Anterior cingulate cortex (tissue), 58 donors: Measurements from ENCODE around the gene TMEM135.

ENCODE experiments used
- DNase-seq, 58 donors: peaks; one replicate each; lab custom pipeline; 2025; lab: John Stamatoyannopoulos, UW

TMEM135 gene

DNA sequence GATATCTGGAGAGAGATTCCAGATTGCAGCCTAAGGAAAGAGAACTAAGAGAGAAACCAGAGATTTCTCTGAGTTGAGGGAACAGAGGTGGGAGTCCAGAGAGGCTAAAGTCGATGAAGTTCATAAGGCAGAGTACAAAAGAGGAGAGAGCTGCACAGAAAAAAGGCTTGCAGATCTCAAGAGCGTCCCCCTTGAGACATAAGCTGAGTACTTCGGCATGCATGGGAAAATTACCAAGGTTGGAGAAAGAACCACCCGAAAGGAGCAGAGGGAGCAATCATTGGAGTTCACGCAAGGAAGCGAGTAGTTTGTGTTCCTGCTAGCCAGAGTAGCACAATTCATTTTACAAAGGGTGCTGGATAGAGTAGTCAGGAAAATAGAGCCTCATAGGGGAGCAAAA, 293.5 kb downstream of the TMEM135 start:
- DNase-seq: no peak

DNA sequence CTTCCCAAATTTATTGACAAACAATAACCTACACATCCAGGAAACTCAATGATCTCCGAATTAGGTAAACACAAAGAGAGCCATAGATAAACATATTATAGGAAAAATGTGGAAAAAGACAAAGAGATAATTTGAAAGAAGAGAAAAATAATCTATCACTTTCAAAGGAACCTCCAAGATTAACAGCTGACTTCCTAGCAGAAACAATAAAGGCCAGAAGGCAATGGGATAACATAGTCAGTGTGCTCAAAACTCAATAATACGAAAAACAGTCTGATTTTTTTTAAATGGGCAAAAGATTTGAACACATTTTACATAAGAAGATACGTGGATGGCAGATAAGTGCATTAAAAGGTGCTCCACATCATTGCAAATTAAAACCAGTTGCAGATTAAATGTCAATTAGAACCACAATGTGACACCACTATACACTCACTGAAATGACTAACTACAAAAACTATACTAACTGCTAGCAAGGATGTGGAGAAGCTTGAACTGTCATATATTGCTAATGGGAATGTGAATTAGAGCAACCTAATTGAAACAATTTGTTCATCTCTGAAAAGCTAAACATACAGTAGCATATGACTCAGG, 300.4 kb downstream of the TMEM135 start:
- DNase-seq: no peak

DNA sequence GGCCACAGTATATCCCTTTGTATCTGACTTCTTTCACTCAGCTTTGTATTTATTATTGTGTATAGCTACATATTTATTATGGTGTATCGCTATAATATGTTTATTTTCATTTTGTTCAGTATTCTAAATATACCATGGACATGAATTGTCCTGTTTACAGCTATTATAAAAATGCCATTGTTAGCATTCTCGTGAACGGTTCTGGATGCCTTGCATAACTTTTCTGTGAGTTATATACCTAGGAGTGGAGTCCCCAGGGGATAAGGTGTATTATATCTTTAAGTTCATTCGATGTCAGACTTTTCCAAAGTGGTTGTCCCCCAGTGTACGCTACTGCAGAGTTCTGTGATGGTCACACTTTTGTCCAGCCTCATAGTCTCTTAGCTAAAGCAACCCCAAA, 301.7 kb downstream of the TMEM135 start:
- no peak for DNase-seq

DNA sequence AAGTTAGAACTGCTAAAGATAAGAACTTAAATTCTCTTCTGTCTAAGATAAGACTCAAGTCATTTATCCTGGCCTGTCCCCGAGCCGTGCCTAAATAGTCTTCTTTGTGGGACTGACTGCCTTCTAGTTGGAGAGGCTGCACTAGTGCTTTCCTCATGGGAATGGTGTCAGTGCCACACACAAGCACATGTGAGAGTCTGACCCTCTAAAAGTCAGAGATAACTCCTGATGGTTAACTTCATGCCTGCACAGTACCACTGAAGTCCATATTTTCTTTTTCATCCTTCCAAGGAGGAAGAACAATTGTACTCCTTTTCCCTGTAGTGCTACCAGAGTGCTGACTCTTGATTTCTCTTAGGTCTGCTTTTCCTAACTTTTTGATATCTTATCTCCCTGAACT, 309.7 kb downstream of the TMEM135 start:
- no peak for DNase-seq

DNA sequence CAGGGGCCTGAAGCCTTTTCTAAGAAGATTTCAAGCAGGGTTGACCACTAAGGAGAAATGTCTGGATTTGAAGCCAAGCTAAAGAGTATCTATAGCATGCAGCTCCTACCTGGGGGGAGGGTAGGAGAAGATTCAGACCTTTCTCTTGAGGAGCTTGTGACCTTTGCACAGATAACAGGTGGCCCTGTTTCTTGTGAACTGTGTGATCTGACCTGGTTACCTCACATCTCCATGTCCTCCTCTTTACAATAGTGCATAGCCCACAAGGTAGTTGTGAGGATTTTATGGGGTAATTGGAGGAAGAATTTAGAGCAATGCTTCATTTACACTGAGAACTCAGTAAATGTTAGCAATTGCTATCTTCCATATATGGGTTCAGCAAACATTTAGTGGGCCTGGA, 310.1 kb downstream of the TMEM135 start:
- DNase-seq: no peak

DNA sequence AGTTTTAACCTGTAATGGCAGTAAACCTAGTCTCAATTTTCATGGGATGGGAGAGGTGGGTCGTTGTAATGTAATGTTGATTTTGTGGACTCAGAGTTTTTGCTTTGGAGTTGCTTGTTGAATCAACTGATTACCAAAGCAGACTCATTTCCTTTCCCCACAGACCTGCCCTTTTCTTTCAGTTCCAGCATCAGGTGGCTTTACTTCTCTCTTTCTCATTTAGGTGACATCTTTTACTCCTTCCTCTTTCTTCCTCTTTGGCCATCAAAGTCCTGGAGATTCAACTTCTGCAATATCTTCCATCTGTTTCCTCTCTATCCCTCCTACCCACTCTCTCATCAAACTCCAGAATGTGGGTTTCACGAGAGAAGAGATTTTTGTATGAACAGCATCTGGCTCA, 313.9 kb downstream of the TMEM135 start:
- DNase-seq: no peak

DNA sequence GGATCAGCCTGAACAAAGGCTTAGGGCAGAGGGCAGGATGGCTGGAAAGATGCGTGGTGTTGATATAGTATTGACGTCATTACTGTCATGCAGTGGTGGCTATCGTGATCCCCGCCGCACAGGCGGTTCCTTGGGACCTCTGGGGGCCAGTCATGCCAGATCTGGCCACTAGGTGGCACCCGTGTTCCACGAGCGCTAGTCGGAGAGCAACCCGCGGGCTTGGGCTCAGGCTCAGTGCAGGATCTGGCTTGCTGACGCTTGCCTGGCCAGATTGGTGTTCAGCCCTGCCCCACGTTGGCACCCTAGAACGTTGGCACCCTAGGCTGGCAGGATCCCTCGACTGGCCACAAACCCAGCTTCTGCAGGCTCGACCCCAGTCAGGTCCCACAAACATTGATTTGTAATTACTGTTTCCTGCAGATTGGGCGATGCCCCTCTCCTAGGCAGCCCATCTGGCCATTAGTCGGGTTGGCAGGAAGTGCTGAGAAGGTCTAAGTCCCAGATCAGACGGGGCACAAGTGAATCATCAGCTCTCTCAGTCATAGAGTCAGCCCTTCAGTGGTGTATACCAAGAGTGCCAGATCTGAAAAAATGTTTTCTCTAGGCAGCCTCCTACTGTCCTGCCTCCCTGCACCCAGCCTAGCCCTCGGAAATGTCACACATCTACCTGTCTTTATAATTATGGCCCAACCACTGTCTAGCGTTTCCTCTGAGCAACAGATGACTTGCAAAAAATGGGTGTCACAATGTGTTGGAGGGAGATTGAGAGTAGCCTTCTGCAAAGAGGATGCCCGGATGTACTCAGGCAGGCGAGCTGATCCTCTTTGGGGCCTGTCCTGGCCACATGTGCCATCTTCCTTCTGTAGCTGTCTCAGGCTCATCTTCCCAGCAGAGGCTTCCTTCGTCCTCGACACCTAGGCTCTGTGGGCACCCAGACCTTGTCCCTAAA, 315.3 kb downstream of the TMEM135 start:
- DNase-seq: peak in 56 of 58 donors; percentile 21 to 90 (median 68)

DNA sequence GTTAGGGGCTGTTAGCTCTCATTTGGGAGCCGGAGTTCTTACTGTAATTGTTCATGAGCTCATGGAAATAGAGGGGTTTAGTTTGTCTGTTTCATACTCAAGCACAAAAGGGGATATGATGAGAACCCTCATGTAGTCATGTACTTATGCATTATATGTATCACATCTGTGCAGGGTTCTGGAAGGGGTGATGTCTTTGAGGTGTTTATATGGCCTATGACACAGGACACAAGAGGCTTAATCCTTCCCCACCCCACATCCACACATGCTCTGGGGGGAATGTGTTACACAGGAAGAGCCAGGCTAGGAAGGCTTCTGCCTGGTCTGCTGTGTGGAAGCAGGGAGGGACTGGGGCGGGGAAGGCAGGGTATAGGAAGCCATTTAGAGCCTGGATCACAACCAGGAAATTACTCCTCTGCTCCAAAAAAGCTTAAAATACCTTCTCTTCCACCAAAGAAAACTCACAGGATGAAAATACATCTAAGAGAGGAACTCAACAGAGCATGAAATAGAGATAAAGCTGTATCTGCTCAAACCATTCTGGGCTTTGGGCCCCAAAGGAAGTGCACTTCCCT, 316.1 kb downstream of the TMEM135 start:
- DNase-seq: peak in 3 of 58 donors; percentile 4 to 36 (median 10)

DNA sequence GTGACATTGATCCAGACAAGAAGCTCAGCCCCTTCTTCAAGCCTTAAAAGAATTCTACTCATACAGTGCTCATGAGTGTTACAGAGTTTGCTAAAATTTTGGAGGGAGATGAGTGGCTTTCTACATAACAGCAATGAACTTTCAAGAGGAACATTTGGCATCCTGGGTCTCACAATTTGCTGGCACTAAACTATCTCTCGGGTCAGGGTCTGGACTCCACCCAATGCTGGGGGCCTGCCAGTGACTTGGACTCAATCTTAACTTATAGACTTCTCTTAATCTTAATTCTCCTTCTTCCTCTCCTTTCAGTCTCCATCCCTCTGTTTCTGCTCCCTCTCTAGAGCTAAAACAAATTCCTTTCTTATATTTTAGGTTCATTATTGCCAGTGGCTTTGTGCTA, 317.9 kb downstream of the TMEM135 start:
- no peak for DNase-seq

DNA sequence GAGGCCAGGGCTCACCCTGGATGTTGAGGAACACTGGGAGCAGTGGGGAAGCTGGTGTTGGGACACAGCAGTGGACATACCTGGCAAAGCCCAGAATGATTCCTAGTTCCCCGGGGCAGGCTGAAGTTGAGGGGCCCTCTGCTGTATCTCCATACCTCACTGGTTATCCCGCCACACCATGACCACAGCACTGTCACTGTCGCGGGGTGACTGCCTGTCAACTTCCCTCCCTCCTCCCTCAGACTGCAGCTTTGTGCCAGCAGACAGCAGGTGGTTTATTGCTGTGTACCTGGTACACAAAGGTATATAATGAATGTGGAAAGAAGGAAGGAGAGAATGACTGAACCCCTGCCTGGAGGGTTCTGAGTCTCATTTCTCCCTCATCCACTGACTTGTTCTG, 318.7 kb downstream of the TMEM135 start:
- no peak for DNase-seq

DNA sequence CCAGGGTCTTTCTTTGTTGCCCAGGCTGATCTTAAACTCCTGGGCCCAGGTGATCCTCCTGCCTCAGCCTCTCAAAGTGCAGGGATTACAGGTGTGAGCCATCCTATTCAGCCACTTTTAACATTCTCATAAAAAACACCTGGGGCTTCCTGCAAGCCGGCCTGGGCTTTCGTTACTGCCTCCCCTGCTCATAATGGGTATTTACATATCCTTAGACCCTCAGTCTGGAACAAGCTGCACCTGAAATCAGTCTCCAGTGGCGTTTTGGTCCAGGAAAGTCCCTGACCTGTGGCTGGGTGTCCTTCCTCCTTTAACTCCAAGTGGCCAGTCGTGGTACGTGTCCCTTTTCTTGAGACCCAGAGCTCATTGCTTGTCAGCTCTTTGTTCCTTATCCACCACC, 320.7 kb downstream of the TMEM135 start:
- DNase-seq: no peak

DNA sequence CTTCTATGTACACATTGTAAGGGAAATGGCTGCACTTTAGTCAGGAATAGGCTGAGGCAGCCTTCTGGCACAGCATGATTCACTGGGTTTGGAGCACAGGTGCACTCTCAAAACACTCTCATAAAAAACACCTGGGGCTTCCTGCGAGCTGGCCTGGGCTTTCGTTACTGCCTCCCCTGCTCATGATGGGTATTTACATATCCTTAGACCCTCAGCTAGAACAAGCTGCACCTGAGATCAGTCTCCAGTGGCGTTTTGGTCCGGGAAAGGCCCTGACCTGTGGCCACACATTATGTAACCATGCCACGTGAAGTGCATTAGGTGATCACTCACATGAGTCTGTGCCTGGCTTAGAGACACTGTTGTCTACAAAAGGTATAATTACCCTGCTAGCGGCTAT, 321.7 kb downstream of the TMEM135 start:
- no peak for DNase-seq

DNA sequence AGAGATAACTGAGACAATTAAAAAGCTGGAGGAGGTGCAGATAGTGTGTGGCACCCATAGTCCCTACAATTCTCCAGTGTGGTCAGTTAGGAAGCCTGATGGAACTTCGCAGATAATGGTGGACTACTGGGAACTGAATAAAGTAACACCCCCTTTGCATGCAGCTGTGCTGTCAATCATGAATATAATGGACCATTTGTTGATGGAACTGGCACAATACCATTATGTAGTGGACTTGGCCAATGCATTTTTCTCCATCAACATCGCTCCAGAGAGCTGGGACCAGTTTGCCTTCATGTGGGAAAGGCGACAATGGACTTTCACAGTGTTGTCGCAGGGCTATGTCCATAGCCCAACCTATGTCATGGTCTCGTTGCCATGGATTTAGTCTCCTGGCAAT, 324.2 kb downstream of the TMEM135 start:
- peak in 1 of 58 donors; percentile 0 for DNase-seq

DNA sequence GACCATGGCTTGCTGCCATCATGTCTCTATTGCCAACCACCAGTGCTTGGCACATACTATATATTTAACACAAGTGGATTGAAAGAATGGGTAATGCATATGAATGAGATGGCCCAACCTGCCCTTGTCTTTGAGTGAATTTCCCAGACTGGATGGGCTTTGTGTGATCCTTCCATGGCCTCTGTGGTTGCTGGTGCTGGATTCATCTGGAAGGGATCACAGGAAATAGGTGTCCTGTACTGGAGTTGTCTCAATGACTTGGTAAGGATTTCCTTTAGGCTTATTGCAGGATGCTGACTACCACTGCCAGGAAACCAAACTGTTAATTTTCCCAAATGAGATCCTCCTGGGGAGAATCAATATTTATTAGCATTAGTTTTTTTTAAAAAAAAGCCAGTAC, 328.6 kb downstream of the TMEM135 start:
- no peak for DNase-seq

DNA sequence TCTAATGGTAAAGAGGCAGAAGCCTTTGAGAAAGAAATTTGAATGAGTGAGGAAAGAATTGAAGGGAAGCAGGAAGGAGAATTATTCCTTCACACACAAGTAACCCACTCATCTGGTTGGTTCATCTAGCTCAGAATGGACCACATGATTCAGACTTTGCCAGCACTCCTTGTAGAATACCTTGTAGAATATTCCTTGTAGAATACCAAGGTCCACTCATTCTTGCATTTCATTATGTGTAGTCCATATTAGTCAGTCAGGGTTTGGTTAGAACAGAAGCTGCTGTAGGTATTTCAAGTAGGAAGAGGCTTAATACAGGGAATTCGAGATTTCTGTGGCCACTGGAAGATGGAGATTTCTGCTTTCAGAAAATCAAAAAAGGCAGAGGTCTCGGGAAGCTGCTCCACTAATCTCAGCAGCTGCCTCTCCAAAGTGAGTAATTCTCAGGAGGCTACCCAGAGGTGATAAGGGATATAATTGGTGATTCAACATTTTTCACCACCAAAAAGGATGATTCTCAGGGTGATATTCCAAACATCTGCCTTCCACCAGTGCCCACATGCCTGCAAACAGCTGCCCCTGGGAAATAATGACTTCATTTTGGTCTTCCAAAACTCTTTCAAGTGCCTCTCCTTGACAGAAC, 329.1 kb downstream of the TMEM135 start:
- DNase-seq: no peak

DNA sequence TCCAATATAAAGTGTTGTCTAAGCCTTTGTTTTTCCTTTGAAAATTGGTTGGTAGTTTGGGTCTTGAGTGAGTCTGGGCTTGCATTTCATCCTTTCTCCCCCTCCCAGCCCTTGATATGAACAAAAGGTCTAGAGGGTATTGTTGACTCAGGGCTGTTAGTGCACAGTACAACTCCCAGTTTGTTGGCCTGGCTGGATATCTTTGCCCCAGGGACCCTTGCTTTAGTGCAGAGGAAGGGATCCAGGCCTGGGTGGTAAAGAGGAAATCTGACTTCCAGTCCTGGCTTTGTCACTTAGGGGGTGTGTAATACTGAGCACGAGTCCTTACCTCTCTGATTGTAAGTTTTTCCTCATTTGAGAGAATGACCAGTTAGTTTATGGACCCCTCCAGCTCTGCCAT, 330.4 kb downstream of the TMEM135 start:
- no peak for DNase-seq

DNA sequence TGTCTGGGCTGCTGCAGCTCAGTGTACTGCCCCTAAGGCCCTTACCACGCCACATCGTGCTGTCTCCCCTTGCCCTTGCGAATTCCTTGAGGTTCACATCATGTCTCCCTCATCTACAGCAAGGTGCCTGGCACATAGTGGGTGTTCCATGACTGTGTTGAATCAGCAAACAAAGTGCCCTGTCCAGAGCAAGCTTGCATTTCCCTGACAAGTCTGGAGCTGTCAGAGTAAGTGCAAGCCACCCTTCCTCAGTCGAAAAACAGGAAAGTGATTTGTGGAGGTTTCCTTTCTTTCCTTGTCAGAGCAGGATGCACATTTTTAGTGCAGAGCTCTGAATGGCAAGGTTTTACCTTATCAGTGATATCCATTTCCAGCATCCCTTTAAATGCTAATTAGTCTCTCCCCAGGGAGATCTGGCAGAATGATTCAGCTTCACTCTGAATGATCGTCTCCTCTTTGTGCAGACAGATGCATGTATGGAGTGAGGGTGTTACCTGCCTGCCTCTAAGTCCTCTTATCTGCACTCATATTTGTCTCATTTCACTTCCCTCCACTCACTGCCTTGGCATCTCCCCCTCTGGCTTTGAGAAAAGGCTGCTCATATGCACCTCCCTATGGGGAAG, 331.2 kb downstream of the TMEM135 start:
- no peak for DNase-seq

DNA sequence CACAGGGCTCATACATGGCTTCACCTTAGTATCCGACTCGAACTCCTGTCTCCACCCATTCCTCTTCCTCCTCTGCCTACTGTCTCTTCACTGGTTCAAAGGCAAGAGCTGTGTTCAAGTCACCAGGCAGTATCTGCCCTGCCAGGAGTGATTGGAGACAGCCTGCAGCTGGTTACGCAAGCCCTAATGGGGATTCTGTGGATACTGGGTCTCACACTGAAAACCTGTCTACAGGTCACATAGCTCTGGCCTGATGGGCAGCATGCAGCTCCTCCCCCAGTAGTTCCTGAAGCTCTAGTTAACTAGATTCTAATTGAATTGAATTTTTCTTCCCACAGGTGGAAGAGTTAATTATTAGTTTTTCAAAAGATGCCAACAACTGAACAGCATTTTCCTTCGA, 332.2 kb downstream of the TMEM135 start:
- no peak for DNase-seq

DNA sequence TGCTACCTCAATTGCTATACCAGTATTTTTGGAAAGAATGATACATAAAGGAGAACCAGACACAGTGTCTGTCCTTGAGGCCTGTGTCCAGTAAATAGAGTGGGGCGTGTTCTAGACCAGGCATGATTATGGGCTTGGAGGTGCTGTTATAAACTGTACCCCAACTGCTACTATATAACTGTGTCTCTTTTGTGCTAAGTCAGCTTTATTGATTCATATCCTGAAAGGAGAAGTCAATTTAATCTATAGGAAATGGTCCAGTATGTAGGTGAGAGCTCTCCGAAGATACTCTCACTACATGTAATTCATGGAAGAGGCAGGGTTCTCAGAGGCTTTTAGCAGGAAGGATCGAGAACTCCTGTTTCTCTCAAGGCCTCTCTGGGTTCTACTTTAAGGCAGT, 334.3 kb downstream of the TMEM135 start:
- DNase-seq: no peak
